HTR-8/SVneo (cell line): Measurements from ENCODE around the gene SLC39A2.
A peak's percentile ranks its signal among the peaks of the same experiment; 100 is the strongest.
"Not testable (repeated sequence)": the region's sequence is repeated elsewhere in the genome, so short reads cannot be mapped to it uniquely, and the experiment has no call there.

Experiments
- DNase-seq: peaks from one replicate; pipeline ENCODE4 v3.0.0; 2011; ENCODE audit warnings: low spot score, mixed read lengths; ENCODE audit not compliant: insufficient read length
- FAIRE-seq: peaks from 2 replicates; lab custom pipeline; 2011; peaks lifted over from hg19 to GRCh38; lab: Jason Lieb, UNC

Gene SLC39A2, protein sequence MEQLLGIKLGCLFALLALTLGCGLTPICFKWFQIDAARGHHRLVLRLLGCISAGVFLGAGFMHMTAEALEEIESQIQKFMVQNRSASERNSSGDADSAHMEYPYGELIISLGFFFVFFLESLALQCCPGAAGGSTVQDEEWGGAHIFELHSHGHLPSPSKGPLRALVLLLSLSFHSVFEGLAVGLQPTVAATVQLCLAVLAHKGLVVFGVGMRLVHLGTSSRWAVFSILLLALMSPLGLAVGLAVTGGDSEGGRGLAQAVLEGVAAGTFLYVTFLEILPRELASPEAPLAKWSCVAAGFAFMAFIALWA

DNA sequence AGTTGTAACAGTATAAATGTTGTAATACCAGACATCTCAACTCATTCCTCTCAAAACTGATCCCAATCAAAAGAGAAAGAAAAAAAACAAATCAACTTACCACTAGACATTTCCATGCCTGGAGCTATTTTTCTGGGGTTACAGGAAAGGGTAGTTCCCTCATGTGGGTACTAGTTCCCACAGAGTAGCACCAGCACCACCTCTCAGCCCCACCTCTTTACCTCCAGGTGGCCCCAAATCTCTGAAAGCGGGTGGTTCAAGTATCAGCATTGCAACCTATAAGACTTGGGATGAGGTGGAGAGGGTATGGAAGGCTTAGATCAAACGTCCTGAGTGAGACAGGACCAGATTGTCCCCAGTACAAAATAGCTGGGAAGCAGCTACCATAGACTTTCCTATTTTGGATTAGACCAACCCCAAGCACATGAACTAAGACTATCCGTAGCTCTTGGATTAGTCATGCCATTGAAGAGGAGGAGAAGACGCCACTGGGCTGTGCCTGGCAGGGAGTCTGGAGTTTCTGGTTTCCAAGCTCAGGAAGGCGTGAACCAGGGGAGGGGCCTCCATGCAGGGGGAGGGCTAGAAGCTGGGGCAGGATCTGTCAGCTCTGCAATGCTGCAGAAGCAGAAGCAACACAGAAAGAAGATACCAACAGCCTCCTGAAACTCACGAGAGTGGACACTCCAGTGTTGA lies at the start of gene SLC39A2:
Gene SLC39A2 (plus strand): TSS at position 620 of the 693 bp plus-strand sequence. CDS start 154 bp downstream, outside the sequence.
- FAIRE-seq (no peak), DNase-seq (no peak)

DNA sequence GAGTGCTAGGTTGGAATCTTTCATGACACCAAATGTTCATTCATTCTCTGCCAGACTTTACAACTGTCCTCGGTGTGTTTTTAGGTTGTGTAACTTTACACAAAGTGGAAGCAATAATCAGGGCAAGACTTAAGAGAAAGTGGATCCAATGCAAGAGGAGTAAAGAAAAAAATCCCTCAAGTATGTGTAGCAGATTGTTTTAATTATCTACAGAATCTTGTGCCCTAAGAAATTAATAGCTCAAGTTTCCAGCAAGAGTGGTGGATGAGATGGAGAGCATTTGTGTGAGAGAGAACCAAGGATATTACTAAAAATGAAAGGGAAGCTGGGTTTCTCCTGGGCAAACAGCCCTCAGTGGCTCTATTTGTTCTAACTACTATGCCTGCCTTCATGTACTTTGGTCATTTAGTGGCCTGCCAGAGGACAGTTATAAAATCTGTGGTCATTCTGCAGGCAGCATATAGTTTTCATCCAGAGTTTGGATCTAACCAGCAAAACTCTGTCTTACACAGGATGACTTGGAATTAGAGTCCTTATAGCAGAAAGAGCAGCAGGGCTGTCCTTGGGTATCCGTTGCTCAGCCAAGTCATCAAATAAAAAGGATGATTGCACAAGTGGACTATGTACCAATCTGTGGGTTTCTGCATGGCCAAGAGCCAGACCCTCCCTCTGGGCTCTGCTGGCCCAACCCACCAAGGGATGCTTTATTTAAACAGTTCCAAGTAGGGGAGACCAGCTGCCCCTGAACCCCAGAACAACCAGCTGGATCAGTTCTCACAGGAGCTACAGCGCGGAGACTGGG lies 44.2 kb upstream of the SLC39A2 start, which contains the start of gene RNASE2:
Gene RNASE2 (plus strand): TSS at position 752 of the 802 bp plus-strand sequence. CDS start 285 bp downstream, outside the sequence.
- DNase-seq, result not testable (repeated sequence)

DNA sequence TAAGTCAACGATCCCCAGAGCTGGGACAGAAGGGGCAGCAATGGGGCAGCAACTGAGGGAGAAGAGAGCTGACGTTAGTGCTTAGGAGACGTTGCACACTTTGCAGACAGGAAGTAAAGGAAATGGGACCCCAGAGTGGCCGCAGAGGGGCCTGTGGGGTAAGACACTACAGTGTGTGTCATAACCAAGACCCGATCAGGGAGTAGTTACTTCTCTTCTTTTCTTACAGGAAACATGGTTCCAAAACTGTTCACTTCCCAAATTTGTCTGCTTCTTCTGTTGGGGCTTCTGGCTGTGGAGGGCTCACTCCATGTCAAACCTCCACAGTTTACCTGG lies 43.6 kb upstream of the SLC39A2 start:
- not testable (repeated sequence) for FAIRE-seq, DNase-seq

More for the DNA sequence above, 44.2 kb upstream of the SLC39A2 start, which contains the start of gene RNASE2:
- not testable (repeated sequence) for FAIRE-seq

DNA sequence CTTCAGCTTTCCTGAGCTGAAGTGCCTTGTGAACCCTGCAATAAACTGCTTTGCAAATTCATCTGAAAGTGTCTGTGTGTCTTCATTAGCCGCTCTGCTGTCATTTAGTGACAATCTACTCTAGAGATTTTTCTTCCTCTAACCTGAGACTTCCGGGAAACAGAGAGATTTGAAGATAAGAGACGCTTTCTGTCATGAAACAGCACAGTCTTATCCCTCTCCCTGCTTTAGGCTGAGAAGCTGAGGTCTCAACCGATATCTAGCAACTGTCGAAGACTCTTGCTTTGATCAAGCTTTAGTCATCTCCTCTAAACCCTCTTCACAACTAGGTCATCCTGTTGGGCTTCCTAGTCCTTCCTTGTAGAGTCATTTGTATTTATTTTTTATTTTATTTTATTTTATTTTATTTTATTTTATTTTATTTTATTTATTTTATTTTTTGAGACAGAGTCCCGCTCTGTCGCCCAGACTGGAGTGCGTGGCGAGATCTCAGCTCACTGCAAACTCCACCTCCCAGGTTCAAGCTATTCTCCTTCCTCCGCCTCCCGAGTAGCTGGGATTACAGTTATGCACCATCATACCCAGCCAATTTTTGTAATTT lies 42.6 kb upstream of the SLC39A2 start:
- no peak for FAIRE-seq
- DNase-seq, result no peak

DNA sequence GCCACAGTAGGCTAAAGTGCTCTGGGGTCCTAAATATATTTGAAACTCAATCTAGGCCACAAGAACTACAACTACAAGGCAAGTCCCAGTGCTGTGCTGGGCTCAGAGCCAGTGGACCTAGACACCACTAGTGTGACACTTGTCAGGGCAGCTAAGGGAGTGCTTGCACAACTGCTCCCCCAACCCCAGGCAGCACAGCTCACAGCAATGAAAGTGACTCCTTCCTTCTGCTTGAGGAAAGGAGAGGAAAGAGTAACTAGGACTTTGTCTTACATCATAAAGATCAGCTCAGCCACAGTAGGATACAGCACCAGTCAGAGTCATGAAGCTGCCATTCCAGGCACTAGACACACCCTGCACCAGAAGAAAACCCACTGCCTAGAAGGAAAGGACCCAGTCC lies 40.1 kb upstream of the SLC39A2 start:
- not testable (repeated sequence) for FAIRE-seq, DNase-seq

DNA sequence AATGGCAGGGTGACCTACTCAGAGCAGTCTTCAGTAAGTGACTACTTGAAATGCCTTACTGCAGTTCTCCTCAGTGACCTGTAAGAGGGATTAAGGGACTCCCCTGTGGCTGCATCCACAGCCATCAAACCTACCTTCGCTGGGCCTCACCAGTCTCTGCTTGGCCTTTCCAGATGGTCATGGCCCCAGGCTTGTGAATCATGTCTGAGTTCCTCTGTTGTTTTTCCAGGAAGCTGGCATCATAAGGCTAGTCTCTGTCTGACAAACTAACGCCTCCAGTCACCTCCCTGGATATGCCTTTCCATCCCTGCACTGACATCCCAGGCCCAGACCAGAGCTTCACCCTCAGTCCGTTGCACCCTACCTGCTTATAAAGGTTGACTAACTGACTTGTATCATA lies 29.8 kb upstream of the SLC39A2 start:
- DNase-seq, result no peak
- no peak for FAIRE-seq

DNA sequence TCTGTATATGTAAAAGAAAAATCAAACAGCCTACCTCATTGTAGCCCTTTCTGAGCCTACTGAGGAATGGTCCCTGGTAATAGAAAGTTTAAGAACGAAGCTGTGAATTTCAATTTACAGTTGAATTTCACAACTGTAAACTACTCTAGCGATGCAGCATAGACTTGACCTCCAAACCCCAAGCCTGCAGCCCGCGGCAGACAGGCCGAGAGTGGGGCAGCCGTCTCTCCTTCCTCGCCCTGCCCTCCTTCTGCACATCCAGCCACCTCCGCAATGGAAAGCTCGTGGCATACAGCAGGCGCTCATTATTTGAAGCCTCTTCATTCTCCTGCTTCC lies 28.5 kb upstream of the SLC39A2 start:
- no peak for DNase-seq
- no peak for FAIRE-seq

DNA sequence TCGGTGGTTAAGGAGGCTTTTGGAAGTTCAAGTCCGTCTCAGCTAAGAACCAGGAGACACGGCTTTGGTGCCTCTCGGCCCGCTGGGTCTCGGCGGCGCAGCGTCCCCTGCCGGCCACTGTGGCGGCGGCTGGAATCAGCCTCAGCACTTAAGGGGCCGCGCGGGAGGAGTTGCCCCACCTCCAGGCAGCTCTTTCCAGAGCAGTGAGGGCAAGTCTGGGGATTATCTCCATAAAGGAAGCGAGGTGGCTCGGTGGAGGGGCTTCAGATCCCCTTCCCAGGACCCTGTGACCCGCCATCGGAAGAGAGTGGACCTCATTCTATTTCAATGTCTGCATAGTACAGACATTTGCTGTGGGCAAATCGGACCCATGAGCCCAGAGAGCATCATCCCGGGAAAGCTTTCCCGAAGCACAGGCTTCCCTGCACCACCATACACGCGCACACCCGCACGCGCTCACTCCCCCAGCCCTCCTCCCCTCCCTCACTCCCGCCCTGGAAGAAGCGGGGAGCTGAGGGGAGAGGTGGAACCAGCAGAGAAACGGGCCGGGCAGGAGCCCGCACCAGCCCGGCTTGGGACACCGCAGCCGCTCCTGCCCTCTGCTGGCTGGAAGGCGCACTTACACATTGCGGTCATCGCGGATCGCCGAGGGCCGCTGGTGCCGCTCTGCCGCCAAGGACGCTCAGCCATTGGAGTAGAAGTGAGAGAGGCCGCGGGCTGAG lies 27.9 kb upstream of the SLC39A2 start:
- DNase-seq, result peak; percentile 60

DNA sequence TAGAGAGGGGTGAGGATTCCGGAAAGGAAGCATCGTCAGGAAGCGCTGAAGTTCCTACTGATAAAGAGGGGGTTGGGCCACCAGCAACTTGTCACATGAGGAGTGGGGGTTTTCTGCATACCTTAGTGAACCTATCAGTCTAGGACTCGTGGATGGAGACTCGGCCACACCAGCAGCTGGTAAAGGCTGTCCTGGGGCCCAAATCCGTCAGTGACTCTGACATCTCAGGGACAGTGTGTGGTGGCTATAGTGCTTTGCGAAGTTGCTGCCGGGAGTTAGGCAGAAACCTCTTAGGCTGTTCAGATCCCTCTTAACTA lies 27.4 kb upstream of the SLC39A2 start:
- no peak for FAIRE-seq
- DNase-seq, result no peak

More for the DNA sequence above, 27.9 kb upstream of the SLC39A2 start:
- FAIRE-seq, result peak; percentile 74

DNA sequence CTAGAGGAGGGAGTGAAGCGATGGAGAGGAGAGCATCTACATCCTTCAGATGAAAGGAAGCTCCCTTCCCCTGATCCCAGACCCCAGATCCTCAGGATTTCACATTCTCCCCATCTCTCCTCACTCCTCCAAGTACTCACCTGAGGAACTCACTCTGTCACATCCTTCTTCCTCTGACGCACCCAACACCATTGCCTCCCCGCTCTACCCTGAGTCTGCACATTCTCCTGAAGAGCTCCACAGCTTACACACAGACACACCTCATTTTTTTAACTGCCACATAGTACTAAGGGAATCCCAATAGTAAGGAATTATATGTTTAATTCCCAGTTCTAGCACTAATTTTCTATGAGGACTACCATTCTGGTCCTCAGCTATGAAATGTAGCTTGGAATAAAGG lies 25.6 kb upstream of the SLC39A2 start:
- DNase-seq, result no peak
- no peak for FAIRE-seq

DNA sequence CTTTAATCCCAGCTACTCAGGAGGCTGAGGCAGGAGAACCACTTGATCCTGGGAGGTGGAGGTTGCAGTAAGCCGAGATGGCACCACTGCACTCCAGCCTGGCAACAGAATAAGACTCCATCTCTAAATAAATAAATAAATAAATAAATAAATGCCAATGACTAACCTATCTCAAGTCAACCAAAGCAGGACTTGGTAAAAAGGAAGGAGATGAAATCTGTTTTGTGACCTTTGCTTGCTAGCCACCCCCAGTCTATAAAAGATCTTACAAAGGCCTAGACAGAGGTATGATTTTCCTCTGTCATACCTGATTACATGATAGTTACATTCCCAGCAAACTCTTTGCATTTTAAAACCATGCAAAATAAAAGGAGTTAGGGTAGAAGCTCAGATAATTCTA lies 22.8 kb upstream of the SLC39A2 start:
- FAIRE-seq (no peak), DNase-seq (no peak)

DNA sequence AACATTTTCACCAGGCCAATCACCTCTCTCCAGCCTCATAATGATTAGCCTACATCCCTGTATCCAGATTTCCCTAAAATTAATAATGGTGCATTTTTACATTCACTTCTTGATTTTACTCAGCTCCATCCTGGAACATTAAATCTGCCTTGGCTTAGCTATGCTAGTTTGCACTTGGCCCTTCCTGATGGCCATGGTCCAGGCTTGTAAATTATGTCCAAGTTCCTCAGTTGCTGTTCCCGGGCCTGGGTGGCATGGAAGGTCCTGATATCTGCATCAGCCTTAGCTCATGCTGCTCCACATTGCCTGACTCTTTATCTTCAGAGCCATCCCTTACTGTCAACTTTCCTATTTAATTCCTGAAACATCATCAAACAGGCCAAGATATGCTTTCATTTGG lies 20.4 kb upstream of the SLC39A2 start:
- DNase-seq (no peak), FAIRE-seq (no peak)

DNA sequence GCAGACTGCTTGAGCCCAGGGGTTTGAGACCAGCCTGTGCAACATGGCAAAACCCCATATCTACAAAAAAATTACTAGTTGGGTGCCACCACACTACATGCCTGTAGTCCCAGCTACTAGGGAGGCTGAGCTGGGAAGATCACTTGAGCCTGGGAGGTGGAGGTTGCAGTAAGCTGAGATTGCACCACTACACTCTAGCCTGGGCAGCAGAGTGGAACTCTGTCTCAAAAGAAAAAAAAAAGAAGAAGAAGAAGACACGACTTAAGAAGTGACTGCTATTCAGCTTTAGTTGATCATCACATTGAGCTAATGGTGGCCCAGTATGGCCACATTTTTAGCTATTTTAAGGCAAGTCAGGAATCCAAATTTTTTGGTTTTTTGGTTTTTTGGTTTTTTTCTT lies 18.2 kb upstream of the SLC39A2 start:
- DNase-seq, result no peak
- FAIRE-seq, result no peak

DNA sequence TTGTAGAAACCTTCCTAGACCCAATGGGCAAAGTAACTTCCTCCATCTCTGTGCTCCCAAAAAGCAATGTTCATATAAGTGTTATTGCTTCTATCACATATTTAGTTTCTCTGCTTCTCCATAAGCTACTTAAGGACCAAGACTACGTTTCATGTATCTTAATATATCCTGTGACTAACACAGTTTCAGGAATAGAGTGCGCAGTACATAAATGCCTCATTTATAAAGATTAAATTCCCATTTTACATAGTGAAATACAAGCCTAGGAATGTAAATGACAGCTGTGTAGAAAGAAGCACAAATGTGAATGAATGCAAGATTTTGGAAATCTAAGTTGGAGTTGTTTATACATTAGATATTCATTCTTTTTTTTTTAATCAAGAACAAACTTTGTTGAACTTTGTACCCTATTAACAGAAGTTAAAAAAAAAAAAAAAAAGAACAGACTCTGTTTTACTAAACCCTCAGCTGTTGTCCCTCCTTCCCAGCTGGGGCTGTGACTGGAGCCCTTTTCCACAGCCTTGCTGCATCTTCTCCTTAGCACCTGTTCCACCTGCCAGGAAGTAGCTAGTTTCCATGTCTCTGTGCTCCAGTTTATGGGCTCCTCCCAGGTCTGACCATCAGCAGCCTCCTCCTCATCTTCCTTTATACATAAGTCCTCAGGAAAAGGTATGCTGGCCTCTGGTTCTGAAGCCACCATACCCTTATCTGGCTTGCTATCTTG lies 16.3 kb upstream of the SLC39A2 start:
- DNase-seq (no peak), FAIRE-seq (no peak)

DNA sequence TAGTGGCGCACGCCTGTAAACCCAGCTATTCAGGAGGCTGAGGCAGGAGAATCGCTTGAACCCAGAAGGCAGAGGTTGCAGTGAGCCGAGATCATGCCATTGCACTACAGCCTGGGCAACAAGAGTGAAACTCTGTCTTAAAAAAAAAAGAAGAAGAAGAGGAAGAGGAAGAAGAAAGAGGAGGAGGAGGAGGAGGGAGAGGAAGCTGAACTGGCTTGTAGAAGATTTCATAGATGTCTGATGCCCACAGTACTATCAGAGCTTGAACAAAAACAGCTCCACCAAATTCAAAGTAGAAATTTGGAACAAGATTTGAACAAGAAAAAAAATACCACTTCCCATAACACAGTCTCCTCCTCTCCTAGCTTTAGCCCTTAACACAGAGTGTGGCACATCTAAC lies 13.4 kb upstream of the SLC39A2 start:
- DNase-seq, FAIRE-seq: not testable (repeated sequence)

DNA sequence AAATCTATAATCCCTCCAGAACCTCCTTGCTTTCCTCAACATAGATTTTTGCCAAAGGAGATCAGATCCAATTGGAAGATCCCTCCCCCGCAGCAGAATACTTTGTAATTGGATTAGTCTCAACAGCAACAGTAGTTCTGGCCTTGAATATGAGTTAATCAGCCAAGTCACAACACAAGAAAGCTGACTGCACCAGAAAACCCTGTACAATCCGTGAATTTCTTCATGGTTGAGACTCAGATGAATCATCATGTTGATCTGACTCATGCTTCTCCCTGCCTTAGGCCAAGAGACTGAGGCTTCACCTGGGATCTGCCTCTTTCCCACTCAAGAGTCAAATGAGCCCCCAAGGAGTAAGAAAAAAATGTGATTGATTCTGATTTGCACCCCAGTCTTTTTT lies 12.3 kb upstream of the SLC39A2 start:
- peak; percentile 72 for DNase-seq

DNA sequence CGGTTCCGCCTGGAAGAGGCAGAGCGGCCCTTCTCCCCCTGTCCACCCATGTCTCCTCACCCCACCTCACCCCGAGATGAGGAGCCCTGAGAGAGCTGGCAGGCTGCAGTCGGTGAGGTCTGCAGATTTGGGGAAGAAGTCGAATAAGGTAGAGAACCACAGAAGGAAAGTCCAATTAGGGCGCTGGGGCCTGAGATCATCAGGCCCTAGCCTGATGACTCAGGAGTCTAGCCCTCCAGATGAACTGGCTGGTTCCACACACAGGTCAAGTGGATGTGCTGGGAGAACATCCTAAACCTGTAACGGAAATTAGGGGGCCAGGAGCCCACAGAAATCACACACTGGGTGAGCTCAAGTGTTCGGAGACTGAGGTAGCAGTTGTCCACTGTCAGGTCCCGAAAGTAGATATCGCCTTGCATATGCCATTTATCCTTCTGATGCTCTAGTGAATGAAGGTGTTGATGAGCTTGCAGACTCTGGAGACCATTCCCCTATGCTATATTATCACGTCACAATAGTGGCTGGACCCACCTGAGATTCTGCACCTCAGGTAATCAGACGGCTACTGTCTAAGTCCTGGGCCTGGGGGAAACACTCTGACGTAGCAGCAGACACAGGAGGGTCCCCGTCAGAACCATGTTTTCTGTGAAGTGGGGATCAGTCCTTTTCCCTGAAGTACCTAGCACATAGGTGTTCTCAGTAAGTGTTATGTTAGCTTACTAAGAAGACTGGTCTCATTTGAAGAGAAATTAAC lies 10.2 kb upstream of the SLC39A2 start:
- no peak for DNase-seq
- FAIRE-seq, result no peak

More for the DNA sequence above, 12.3 kb upstream of the SLC39A2 start:
- FAIRE-seq, result no peak

DNA sequence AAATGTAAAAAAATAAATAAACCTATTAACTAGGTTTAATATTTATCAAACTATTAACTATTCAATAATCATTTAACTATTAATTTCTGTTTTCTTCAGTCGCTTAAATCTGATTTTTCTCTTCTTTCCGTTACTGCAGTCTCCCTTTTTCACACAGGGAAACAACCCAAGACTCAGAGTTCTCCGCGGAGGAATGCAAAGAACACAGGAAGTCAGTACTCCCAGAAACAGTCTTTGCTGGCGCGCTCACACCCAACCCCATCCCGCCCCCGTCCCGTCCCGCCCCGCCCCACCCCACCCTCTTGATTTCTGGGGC lies 9.7 kb upstream of the SLC39A2 start:
- FAIRE-seq (no peak), DNase-seq (no peak)
